HL-60 (cell line): ENCODE results near the gene SLC5A1.

ENCODE experiments used
- DNase-seq, 2 experiments: peaks; one replicate each; pipeline ENCODE4 v3.0.0-alpha.2; 2010 to 2020; ENCODE audit warnings: low read depth in 1 of 2, low spot score in 1 of 2
- H3K27ac ChIP-seq: fragments of 250-450 bp; sonication (Bioruptor Pico); replicated peaks from 2 replicates; pipeline ENCODE4 v1.5.1; 2020; ENCODE audit warnings: mild to moderate bottlenecking, moderate library complexity
- H3K27me3 ChIP-seq: fragments of 250-450 bp; sonication (Bioruptor Pico); 2 replicates; pipeline ENCODE4 v1.5.1; 2021; ENCODE audit warnings: mild to moderate bottlenecking, moderate library complexity; ENCODE audit not compliant: insufficient read depth, poor library complexity, severe bottlenecking
- H3K4me3 ChIP-seq: replicated peaks from 2 replicates; pipeline ENCODE4 v1.5.1; 2011; ENCODE audit warnings: mild to moderate bottlenecking, control low read depth, low read length; ENCODE audit not compliant: insufficient read depth
- GABPA ChIP-seq: IDR thresholded peaks from 2 replicates; pipeline ENCODE4 v1.6.1; 2012; ENCODE audit warnings: low read depth
- POLR2AphosphoS5 ChIP-seq: IDR thresholded peaks from 2 replicates; pipeline ENCODE4 v1.6.1; 2012; ENCODE audit warnings: low read depth
- SPI1 ChIP-seq: IDR thresholded peaks from 2 replicates; pipeline ENCODE4 v1.6.1; 2012; ENCODE audit warnings: low read depth, mild to moderate bottlenecking, borderline replicate concordance
- TF ChIP-seq, protein P1 (sequence below): IDR thresholded peaks from 2 replicates; pipeline ENCODE4 v1.6.1; 2012; ENCODE audit warnings: low read depth; ENCODE audit not compliant: insufficient replicate concordance
- TF ChIP-seq, protein P2 (sequence below): IDR thresholded peaks from one replicate; pipeline ENCODE4 v1.5.1; 2011; ENCODE audit warnings: low read length, control low read depth, inconsistent platforms; ENCODE audit not compliant: insufficient read depth

Gene SLC5A1

DNA sequence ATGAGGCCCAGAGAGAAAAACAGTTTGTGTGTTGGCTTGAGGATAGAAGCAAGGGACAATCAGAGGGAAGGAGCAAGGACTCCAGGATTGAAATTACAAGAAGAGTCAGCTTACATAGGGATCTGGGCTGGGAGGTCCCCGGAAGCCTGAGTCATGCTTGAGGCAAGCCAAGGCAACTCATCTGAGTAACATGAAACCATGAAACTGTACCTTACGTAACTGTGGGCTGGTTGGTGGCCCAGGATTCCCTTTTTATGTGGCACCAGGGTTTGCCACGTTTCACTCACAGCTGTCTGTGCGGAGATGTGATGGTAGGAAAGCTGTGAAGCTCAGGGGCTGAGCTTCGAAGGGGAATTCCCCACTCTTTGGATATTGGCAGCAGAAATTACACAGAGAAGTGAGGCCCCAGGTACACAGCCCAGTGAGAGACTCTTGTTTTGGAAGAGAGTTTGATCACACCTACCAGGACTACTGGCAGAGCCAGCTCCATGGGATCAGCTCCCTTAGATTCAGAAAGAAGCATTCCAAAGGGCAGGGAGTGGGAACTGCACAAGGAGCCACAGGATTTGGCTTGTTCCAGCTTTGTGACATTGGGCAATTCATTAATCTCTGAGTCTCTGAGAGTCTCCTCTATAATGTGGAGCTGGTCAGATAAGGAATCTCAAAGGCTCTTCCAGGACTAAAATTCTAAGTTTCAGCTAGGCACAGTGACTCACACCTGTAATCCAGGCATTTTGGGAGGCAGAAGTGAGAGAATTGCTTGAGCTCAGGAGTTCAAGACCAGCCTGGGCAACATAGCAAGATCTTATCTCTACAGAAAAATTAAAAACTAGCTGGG, 7.8 kb downstream of the SLC5A1 start:
- Histone ChIP-seq H3K4me3 (no peak overlapping the region), H3K27me3 (no peaks in the 10 kb centered on the region), H3K27ac (no peak overlapping the region)
- peak; percentile 74 to 76 for DNase-seq
- TF ChIP-seq POLR2AphosphoS5 (no peak), GABPA (no peak), SPI1 (no peak)
- TF ChIP-seq, protein P1, sequence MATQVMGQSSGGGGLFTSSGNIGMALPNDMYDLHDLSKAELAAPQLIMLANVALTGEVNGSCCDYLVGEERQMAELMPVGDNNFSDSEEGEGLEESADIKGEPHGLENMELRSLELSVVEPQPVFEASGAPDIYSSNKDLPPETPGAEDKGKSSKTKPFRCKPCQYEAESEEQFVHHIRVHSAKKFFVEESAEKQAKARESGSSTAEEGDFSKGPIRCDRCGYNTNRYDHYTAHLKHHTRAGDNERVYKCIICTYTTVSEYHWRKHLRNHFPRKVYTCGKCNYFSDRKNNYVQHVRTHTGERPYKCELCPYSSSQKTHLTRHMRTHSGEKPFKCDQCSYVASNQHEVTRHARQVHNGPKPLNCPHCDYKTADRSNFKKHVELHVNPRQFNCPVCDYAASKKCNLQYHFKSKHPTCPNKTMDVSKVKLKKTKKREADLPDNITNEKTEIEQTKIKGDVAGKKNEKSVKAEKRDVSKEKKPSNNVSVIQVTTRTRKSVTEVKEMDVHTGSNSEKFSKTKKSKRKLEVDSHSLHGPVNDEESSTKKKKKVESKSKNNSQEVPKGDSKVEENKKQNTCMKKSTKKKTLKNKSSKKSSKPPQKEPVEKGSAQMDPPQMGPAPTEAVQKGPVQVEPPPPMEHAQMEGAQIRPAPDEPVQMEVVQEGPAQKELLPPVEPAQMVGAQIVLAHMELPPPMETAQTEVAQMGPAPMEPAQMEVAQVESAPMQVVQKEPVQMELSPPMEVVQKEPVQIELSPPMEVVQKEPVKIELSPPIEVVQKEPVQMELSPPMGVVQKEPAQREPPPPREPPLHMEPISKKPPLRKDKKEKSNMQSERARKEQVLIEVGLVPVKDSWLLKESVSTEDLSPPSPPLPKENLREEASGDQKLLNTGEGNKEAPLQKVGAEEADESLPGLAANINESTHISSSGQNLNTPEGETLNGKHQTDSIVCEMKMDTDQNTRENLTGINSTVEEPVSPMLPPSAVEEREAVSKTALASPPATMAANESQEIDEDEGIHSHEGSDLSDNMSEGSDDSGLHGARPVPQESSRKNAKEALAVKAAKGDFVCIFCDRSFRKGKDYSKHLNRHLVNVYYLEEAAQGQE, result no peak
- TF ChIP-seq, protein P2, sequence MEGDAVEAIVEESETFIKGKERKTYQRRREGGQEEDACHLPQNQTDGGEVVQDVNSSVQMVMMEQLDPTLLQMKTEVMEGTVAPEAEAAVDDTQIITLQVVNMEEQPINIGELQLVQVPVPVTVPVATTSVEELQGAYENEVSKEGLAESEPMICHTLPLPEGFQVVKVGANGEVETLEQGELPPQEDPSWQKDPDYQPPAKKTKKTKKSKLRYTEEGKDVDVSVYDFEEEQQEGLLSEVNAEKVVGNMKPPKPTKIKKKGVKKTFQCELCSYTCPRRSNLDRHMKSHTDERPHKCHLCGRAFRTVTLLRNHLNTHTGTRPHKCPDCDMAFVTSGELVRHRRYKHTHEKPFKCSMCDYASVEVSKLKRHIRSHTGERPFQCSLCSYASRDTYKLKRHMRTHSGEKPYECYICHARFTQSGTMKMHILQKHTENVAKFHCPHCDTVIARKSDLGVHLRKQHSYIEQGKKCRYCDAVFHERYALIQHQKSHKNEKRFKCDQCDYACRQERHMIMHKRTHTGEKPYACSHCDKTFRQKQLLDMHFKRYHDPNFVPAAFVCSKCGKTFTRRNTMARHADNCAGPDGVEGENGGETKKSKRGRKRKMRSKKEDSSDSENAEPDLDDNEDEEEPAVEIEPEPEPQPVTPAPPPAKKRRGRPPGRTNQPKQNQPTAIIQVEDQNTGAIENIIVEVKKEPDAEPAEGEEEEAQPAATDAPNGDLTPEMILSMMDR, result no peak

- Histone ChIP-seq H3K4me3 (no peak overlapping the region), H3K27ac (no peak overlapping the region), H3K27me3 (no peaks in the 10 kb centered on the region)
- no peak for TF ChIP-seq GABPA
- TF ChIP-seq POLR2AphosphoS5, result no peak
- no peak for TF ChIP-seq SPI1
- TF ChIP-seq, protein P2, result no peak
- TF ChIP-seq, protein P1, result no peak
- no peak for DNase-seq
Measured at GRCh38 chr22:32052244-32052643, 9.2 kb downstream of the SLC5A1 start.

DNA sequence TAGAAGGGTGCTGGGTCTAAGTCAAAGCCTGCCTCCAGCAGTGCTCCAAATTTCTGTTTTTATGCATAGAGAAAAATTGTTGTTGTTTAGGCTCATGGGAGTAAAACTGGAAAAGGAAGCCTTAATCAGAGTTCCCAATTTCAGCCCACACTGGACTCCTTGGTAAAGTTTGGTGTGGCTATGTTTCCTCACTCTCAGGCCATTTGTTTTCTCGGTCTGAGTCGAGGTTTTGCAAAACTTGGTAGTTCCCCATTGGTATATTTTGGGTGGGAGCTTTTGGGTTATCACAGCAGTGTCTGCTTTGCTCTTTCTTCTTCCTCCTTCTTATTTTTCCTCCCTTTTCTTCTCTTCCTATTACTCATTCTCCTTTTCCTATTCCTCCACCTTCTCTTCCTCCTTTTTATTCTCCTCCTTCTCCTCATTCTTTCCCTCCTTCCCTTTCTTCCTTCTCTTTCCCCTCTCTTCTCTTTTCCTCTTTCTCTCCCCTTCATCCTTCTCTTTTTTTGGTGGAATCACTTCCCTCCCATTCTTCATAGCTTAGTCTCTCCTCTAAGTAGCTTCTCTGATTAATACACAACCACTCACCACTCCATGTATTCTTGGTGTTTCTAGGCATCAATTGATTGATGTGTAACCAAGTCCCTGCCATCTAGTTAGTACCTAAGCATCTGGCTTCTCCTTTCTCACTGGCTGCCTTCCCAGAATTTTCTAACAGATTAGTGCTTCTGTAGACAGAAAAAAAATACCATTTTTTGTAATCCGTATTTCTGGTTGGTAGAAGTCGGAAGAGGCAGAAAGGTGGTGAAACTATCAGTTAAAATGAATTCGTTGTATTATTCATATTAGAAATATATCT, 10.1 kb downstream of the SLC5A1 start:
- Histone ChIP-seq H3K27ac (no peak overlapping the region), H3K4me3 (no peak overlapping the region), H3K27me3 (no peaks in the 10 kb centered on the region)
- DNase-seq, result peak in 1 of 2 experiments; percentile 8
- TF ChIP-seq POLR2AphosphoS5 (no peak), GABPA (no peak), SPI1 (no peak)
- TF ChIP-seq, protein P2, result no peak
- TF ChIP-seq, protein P1, result no peak
